Neuron (in vitro differentiated cells): ENCODE measurements around the gene NTRK3.
"Not testable (repeated sequence)": the region's sequence is repeated elsewhere in the genome, so short reads cannot be mapped to it uniquely, and the experiment has no call there.

ENCODE experiments used
- H2AFZ ChIP-seq: one replicate; pipeline ENCODE4 v1.6.1; 2013; ENCODE audit warnings: low read depth, mild to moderate bottlenecking, inconsistent platforms, low read length, moderate library complexity
- H3K27me3 ChIP-seq: one replicate; pipeline ENCODE4 v1.6.1; 2013; ENCODE audit warnings: low read length; ENCODE audit not compliant: insufficient read depth
- H3K36me3 ChIP-seq: one replicate; pipeline ENCODE4 v1.6.1; 2013; ENCODE audit warnings: low read length; ENCODE audit not compliant: insufficient read depth
- H3K4me1 ChIP-seq: one replicate; pipeline ENCODE4 v1.6.1; 2013; ENCODE audit warnings: low read length; ENCODE audit not compliant: insufficient read depth
- H3K4me3 ChIP-seq: 2 replicates; pipeline ENCODE4 v1.5.1; 2013; ENCODE audit warnings: mild to moderate bottlenecking, low read length, moderate library complexity
- H3K9me3 ChIP-seq: one replicate; pipeline ENCODE4 v1.6.1; 2013; ENCODE audit warnings: low read length

NTRK3 gene

DNA sequence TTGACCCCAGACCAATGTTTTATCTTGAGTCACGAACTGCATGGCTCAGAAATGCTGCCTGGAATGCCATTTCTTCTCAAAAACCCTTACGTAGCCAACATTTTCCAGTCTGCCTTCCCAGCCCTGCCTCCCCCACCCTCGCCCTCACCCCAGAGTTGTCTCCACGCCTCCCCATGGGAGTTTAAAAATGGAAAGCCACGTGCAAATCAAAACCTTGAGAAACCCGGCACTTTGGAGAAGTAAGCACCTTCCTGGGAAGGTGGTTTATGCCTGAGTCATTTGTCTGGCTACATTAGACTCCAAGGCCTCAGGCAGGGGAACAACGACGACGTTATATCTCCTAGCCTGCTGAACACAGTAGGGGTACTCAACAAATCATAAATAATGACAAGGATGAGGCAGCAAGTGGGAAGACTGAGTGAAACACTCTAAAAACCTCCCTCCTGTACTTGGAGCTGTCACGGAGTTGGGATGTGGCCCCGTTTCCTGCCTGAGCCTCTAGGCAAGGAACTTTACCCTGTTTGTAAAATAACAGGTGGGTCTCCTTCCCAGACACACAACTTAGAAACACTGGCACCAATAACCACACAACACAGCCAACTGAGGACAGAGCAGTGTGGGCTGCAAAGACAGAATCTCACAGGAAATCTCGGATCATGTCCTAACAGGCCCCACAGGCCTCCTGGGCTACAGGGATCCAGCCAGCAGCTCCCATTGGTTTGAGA, 179.1 kb downstream of the NTRK3 start:
- no peaks in the 10 kb centered on the region for H3K4me1 ChIP-seq
- H3K27me3 ChIP-seq, result no peaks in the 10 kb centered on the region
- no peak overlapping the region for H3K4me3 ChIP-seq
- H3K9me3 ChIP-seq, result no peaks in the 10 kb centered on the region
- H2AFZ ChIP-seq, result no peak overlapping the region
- H3K36me3 ChIP-seq, result no peaks in the 10 kb centered on the region

DNA sequence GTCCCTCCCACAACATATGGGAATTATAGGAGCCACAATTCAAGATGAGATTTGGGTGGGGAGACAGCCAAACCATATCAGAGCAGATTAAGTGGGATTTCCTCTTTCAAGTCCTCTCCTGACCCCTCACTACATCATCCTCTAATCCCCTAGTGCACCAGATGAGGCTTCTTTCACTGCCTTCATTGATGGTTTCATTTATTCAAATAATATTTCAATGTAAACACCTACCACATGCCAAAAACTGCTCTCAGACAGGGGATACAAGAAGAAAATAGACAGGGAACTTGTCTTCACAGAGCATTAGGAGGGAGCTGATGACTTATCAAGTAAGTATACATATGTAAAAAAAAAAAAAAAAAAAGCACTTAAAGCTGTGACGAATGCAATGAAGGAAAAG, 180.2 kb downstream of the NTRK3 start:
- no peak overlapping the region for H2AFZ ChIP-seq
- no peaks in the 10 kb centered on the region for H3K36me3 ChIP-seq
- no peak overlapping the region for H3K4me3 ChIP-seq
- peaks cover under 1% of the 10 kb centered on the region for H3K27me3 ChIP-seq
- no peaks in the 10 kb centered on the region for H3K9me3 ChIP-seq
- no peaks in the 10 kb centered on the region for H3K4me1 ChIP-seq

DNA sequence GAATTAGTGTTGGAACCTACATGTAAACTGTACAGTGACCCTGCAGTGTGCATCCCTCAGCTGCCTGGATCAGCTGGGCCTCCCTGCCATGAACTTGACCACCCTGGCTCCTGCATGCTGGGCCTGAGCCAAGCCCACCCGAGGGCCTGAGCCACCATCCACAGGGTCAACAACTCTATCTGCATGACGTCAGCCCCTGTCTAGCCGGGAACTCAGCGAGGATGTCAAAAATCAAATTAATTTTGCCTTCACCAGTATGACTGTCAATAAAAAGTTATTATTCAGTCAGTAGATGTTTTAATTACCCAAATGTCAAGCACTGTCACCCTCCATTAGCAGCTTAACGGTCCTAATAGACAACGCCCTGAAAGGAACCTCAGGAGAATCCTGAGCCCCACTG, 181.4 kb downstream of the NTRK3 start:
- Histone ChIP-seq H3K4me3 (no peak overlapping the region), H3K4me1 (no peaks in the 10 kb centered on the region), H3K36me3 (no peaks in the 10 kb centered on the region), H3K27me3 (peaks cover 6% of the 10 kb centered on the region), H3K9me3 (no peaks in the 10 kb centered on the region), H2AFZ (no peak overlapping the region)

DNA sequence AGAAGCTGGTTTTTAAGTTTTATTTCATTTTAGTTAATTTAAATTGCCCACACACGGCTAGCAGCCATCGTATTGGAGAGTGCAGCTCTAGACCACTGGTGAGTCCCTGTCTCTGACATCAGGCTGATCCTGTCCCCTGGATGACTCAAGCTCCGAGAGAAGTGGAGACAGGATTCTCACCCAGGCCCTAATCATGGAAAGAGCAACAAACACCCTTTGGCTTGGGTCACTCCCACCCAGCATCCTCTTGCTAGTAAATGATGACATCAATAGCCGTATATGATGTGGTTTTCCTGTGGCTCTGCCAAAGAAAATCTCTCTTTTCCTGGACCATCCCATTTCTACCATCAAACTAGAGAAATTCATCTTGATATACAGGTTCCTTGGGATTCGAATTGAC, 182.2 kb downstream of the NTRK3 start:
- Histone ChIP-seq H3K27me3 (peaks cover 6% of the 10 kb centered on the region), H3K4me3 (no peak overlapping the region), H2AFZ (no peak overlapping the region), H3K36me3 (no peaks in the 10 kb centered on the region), H3K9me3 (no peaks in the 10 kb centered on the region), H3K4me1 (no peaks in the 10 kb centered on the region)

DNA sequence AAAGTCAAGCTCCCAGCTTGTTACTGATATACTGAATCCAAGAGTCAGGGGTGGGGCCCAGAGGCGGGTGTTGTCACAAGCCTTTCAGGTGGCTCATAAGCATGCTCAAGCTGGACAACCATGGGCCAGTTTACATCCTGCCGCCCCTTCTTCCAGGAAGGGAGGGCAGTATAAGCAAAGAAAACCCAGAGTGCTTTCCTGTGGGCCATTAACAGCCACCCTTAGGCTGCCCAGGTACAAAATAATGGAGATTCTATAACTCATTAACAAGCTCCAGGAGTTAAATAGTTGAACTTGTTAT, 183.2 kb downstream of the NTRK3 start:
- Histone ChIP-seq H3K27me3 (peaks cover 6% of the 10 kb centered on the region), H3K9me3 (no peaks in the 10 kb centered on the region), H3K36me3 (no peaks in the 10 kb centered on the region), H2AFZ (no peak overlapping the region), H3K4me1 (no peaks in the 10 kb centered on the region), H3K4me3 (no peak overlapping the region)

DNA sequence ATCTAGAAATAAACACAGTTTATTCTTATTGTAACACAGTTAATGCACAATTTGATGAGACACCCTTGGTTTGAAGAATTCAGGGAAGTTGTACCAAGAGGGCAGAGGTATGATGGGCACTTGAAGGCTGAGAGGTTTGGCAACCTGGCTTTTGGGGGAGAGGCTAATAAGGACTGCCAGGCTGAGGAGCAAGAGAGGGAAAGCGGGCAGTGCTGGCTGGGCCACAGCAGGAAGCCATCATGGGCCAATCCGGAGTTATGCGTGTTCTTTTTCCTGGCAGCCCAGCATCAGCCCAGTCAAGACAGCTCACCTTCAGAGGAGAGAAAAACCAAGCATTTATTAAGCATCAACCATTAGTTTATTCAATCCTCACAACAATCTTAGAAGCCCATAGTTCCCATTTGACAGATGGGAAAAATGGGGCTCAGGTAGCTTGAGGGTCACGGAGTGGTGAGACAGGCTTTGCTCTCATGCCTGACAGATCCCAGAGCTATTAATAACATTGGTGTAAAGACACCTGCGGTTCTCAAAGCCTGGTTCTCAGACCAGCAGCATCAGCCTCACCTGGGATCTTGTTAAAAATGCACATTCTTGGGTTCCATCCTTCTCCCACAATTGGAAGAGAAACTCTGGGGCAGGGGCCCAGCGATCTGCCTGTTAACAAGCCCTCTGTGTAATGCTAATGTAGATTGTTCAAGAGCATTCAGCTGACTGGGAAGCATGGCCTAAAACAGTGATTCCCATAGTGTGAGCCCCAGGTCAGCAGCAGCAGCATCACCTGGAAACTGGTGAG, 183.7 kb downstream of the NTRK3 start:
- H3K27me3 ChIP-seq, result peaks cover 6% of the 10 kb centered on the region
- H3K36me3 ChIP-seq, result no peaks in the 10 kb centered on the region
- H3K4me1 ChIP-seq, result no peaks in the 10 kb centered on the region
- H3K9me3 ChIP-seq, result no peaks in the 10 kb centered on the region
- H3K4me3 ChIP-seq, result no peak overlapping the region
- no peak overlapping the region for H2AFZ ChIP-seq

DNA sequence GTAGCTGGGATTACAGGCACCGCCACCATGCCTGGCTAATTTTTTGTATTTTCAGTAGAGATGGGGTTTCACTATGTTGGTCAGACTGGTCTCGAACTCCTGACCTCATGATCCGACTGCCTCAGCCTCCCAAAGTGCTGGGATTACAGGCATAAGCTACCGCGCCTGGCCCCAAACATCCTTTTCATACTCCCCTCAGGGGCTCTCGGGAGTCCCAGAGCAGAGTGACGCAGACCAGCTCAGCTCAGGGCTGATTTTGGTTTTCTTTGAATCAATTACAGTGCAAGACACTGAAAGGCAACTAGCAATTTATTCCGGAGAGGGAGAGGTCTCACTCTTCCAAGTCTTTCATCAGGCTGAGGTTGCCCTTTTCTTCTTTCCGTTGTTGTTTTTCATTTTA, 184.4 kb downstream of the NTRK3 start:
- not testable (repeated sequence) for H3K36me3 ChIP-seq, H3K9me3 ChIP-seq, H3K4me1 ChIP-seq, H2AFZ ChIP-seq, H3K4me3 ChIP-seq, H3K27me3 ChIP-seq

DNA sequence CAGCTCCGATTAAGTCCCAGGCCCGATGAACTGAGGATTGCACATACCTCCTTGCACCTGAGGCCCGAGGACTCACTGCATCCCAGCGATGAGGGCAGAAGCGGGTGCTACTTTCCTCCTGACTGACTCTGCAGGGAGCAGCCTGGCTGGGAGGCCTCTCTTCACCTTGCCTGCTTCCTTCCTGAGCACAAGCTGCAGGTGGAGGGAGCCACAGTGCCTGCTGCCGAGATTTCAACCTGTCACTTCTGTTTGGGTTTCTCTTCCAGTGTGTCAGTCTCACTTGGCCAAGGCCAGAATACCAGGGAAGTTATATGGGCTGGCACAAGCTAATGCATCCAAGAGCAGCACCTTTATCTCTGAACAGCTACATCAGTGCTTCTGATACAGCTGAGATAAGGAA, 185.4 kb downstream of the NTRK3 start:
- H3K36me3 ChIP-seq, result no peaks in the 10 kb centered on the region
- no peaks in the 10 kb centered on the region for H3K9me3 ChIP-seq
- H3K27me3 ChIP-seq, result peaks cover 6% of the 10 kb centered on the region
- no peak overlapping the region for H2AFZ ChIP-seq
- no peak overlapping the region for H3K4me3 ChIP-seq
- H3K4me1 ChIP-seq, result no peaks in the 10 kb centered on the region

DNA sequence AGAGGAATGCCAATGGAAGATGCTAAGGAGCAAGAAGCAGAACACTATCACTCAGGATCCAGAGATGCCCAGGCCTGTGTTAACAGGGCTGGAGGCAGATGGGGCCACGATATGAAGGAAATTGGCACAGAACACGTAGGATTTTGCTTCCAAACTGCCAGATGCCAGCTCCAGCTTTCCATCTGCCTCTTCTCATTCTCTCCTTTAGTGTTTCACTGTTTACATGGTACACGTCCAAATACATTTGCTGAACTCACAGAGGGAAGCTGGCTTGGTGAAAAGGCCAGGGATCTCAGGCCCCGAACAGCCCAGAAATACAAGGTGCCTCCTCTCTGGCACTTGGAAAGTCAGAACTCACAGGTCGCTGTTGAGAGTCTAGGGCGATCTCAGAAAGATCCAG, 187.0 kb downstream of the NTRK3 start:
- Histone ChIP-seq H3K27me3 (peaks cover 6% of the 10 kb centered on the region), H2AFZ (no peak overlapping the region), H3K36me3 (no peaks in the 10 kb centered on the region), H3K4me3 (no peak overlapping the region), H3K4me1 (no peaks in the 10 kb centered on the region), H3K9me3 (no peaks in the 10 kb centered on the region)

DNA sequence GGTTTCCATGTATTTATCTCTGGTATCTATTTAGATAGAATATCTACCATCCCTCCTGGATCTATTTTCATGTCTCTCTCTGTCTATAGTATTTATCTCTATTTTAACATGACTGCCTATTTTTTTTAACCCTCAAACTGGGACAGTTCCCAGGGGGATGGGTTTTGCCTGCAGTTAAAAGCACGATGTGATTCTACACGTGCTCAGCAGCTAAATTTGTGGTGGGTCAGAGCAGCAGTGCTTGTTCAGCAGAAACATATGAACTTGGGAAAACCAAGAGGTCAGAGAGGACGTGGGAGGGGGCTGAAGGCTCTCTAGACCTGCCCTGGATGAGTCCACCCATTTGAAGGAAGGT, 189.2 kb downstream of the NTRK3 start:
- no peaks in the 10 kb centered on the region for H3K9me3 ChIP-seq
- peaks cover 6% of the 10 kb centered on the region for H3K27me3 ChIP-seq
- no peak overlapping the region for H3K4me3 ChIP-seq
- no peaks in the 10 kb centered on the region for H3K4me1 ChIP-seq
- no peaks in the 10 kb centered on the region for H3K36me3 ChIP-seq
- no peak overlapping the region for H2AFZ ChIP-seq

DNA sequence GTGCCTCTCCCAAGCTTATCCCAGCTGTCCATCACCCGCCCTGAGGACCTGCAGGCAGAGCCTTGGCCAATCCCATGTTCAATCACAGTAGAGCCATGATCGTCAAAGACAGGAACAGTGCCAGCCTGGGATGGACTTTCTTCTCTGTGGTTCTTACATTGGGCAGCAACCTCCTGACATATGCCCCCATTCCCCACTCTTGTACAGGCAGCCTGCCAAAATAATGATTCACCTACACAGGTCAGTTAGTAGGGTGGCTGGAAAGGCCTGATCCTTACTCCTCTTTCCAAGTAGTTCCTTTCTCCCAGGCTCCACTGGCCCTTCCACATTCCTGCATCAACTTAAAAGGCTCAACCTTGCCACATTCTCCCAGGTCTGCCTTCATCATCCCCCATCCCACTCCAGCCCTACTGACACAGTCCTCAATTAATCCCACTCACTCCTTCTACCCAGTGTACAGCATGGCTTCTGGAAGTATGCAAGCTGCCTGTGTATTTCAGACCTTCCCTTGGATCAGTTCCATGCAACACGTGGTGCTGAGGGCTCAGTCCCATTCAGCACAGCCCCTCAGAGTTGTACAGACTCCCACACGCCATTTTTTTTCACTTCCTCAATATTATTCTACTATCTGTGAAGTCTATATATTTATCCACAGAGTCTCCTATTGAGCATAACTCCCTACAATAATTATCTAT, 189.8 kb downstream of the NTRK3 start:
- H3K27me3 ChIP-seq, result peaks cover 6% of the 10 kb centered on the region
- H3K36me3 ChIP-seq, result no peaks in the 10 kb centered on the region
- no peak overlapping the region for H2AFZ ChIP-seq
- H3K9me3 ChIP-seq, result no peaks in the 10 kb centered on the region
- H3K4me3 ChIP-seq, result no peak overlapping the region
- H3K4me1 ChIP-seq, result no peaks in the 10 kb centered on the region

DNA sequence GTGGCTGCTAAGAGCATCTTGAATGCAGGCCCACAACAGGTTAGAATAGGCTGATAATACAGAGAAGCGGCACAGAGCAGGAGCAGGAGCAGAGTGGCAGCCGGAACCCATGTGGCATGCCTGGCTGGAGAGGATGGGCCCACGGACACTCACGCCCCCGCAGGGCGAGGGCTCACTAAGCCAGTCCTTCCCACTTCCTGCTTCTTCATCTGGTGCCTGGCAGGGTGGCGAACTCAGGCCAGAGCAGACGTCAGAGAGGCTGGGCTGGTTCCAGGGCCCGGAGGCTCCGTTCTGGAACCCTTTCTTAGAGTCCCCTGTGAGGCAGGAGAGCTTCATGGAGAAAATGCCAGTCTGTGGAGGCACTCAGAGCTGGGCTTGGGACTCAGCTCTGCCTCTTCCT, 195.1 kb downstream of the NTRK3 start:
- Histone ChIP-seq H3K4me3 (no peak overlapping the region), H3K4me1 (no peaks in the 10 kb centered on the region), H2AFZ (no peak overlapping the region), H3K36me3 (no peaks in the 10 kb centered on the region), H3K27me3 (no peaks in the 10 kb centered on the region), H3K9me3 (no peaks in the 10 kb centered on the region)

DNA sequence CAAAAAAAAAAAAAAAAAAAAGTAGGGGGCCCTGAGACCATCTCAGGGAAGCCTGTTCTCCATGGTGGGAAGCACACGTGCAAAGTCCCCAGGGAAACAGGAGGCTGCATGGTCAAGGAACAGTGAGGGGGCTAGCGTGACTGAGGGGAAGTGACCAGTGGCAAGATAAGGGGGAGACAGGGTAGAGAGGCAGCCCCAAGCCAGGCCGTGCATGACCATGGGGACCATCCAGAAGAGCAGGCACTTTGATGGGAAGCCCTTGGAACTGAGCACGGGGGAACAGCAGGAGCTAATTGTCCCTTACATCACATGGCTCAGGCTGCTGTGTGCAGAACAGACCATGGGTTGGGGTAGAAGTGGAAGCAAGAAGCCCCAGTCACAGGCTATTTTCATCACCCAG, 196.2 kb downstream of the NTRK3 start:
- H2AFZ ChIP-seq, result no peak overlapping the region
- H3K4me1 ChIP-seq, result no peaks in the 10 kb centered on the region
- no peaks in the 10 kb centered on the region for H3K36me3 ChIP-seq
- H3K9me3 ChIP-seq, result no peaks in the 10 kb centered on the region
- no peak overlapping the region for H3K4me3 ChIP-seq
- H3K27me3 ChIP-seq, result no peaks in the 10 kb centered on the region
